Measurements from ENCODE around the gene ZNF70.

The ZNF70 gene

GRCh38 chr22:23695141-23695540, 55.8 kb downstream of the ZNF70 start:
- CTCF ChIA-PET, result no interaction called here
- no peak for TF ChIP-seq CTCF (conservative IDR thresholded peaks at IDR 0.05; ENCODE audit: low read depth)
- no peak for DNase-seq (ENCODE audit: low spot score)
- POLR2A ChIA-PET (ENCODE audit: low non-redundant PET), result no interaction called here
- H3K27ac ChIP-seq, result no peak overlapping the region

- DNase-seq (ENCODE audit: low spot score), result no peak
- ChIA-PET CTCF (no interaction called here), POLR2A (ENCODE audit: low non-redundant PET) (no interaction called here)
- no peak for TF ChIP-seq CTCF (conservative IDR thresholded peaks at IDR 0.05; ENCODE audit: low read depth)
- no peak overlapping the region for H3K27ac ChIP-seq
These were observed 56.8 kb downstream of the ZNF70 start for GRCh38 chr22:23693979-23694680.

- DNase-seq (ENCODE audit: low spot score), result no peak
- ChIA-PET CTCF (no interaction called here), POLR2A (ENCODE audit: low non-redundant PET) (no interaction called here)
- TF ChIP-seq CTCF (conservative IDR thresholded peaks at IDR 0.05; ENCODE audit: low read depth), result no peak
- H3K27ac ChIP-seq, result no peak overlapping the region
These were observed 58.2 kb downstream of the ZNF70 start for GRCh38 chr22:23692598-23693291.

GRCh38 chr22:23691748-23692423, 59.0 kb downstream of the ZNF70 start:
- no peak for DNase-seq (ENCODE audit: low spot score)
- CTCF ChIA-PET, result interaction anchor here (0.6 kb wide), 1 partner anchor 62 kb away, joined by 3 read pairs; the partner anchor contains the start of gene VPREB3
- TF ChIP-seq CTCF (conservative IDR thresholded peaks at IDR 0.05; ENCODE audit: low read depth), result no peak
- no peak overlapping the region for H3K27ac ChIP-seq
- POLR2A ChIA-PET (ENCODE audit: low non-redundant PET), result no interaction called here

- TF ChIP-seq CTCF (conservative IDR thresholded peaks at IDR 0.05; ENCODE audit: low read depth), result no peak
- CTCF ChIA-PET, result no interaction called here
- POLR2A ChIA-PET (ENCODE audit: low non-redundant PET), result no interaction called here
- no peak within 1 kb of the TSS for H3K27ac ChIP-seq
- DNase-seq (ENCODE audit: low spot score), result no peak
These were observed 60.2 kb downstream of the ZNF70 start, which contains the start of gene RGL4 for GRCh38 chr22:23690713-23691112. RGL4 (plus strand) TSS chr22:23691013; CDS start chr22:23692031, 1,018 bp downstream.

- H3K27ac ChIP-seq, result no peak overlapping the region
- ChIA-PET CTCF (no interaction called here), POLR2A (ENCODE audit: low non-redundant PET) (no interaction called here)
- no peak for TF ChIP-seq CTCF (conservative IDR thresholded peaks at IDR 0.05; ENCODE audit: low read depth)
- no peak for DNase-seq (ENCODE audit: low spot score)
These were observed 61.5 kb downstream of the ZNF70 start for GRCh38 chr22:23689414-23689813.

Measured in RWPE1 (cell line).